Brain pericyte (primary cell): ENCODE data around the gene RAPGEF5.

Experiments used
- DNase-seq: peaks from one replicate; pipeline ENCODE4 v3.0.0-alpha.2; 2012; ENCODE audit warnings: low read depth, low spot score

The RAPGEF5 gene

GRCh38 chr7:22219739-22220493 is 137.0 kb downstream of the RAPGEF5 start:
- no peak for DNase-seq

- no peak for DNase-seq
These were observed 137.9 kb downstream of the RAPGEF5 start for GRCh38 chr7:22219036-22219435.

- DNase-seq, result no peak
These were observed 140.0 kb downstream of the RAPGEF5 start for GRCh38 chr7:22216832-22217475.

GRCh38 chr7:22216309-22216708 is 140.6 kb downstream of the RAPGEF5 start:
- DNase-seq, result no peak

GRCh38 chr7:22214000-22214399 is 143.0 kb downstream of the RAPGEF5 start:
- no peak for DNase-seq

- no peak for DNase-seq
These were observed 143.9 kb downstream of the RAPGEF5 start for GRCh38 chr7:22213081-22213480.

GRCh38 chr7:22210967-22211366 is 146.0 kb downstream of the RAPGEF5 start:
- DNase-seq, result no peak

GRCh38 chr7:22210355-22210754 is 146.6 kb downstream of the RAPGEF5 start:
- no peak for DNase-seq

GRCh38 chr7:22208799-22209198 is 148.2 kb downstream of the RAPGEF5 start:
- no peak for DNase-seq

GRCh38 chr7:22207724-22208225 is 149.2 kb downstream of the RAPGEF5 start:
- DNase-seq, result no peak

GRCh38 chr7:22205631-22206030 is 151.3 kb downstream of the RAPGEF5 start:
- no peak for DNase-seq

- no peak for DNase-seq
These were observed 152.6 kb downstream of the RAPGEF5 start for GRCh38 chr7:22204312-22204711.

- no peak for DNase-seq
These were observed 154.8 kb downstream of the RAPGEF5 start for GRCh38 chr7:22202141-22202540.

GRCh38 chr7:22201186-22201880 is 155.6 kb downstream of the RAPGEF5 start:
- no peak for DNase-seq

GRCh38 chr7:22200777-22201176 is 156.2 kb downstream of the RAPGEF5 start:
- no peak for DNase-seq

GRCh38 chr7:22200238-22200637 is 156.7 kb downstream of the RAPGEF5 start:
- DNase-seq, result no peak

GRCh38 chr7:22197376-22197775 is 159.6 kb downstream of the RAPGEF5 start:
- no peak for DNase-seq

- no peak for DNase-seq
These were observed 160.5 kb downstream of the RAPGEF5 start for GRCh38 chr7:22196429-22196828.

GRCh38 chr7:22195397-22196172 is 161.4 kb downstream of the RAPGEF5 start:
- no peak for DNase-seq

- no peak for DNase-seq
These were observed 162.2 kb downstream of the RAPGEF5 start for GRCh38 chr7:22194658-22195273.

- no peak for DNase-seq
These were observed 163.4 kb downstream of the RAPGEF5 start for GRCh38 chr7:22193450-22193983.
